Testis (tissue), 3 donors: ENCODE data around the gene GRK5. TPM values are rescaled to one million over a fixed set of nuclear protein-coding genes. Genes with fewer than 3 reads are reported as not detected.

Experiments used
- DNase-seq: peaks from one replicate; pipeline ENCODE4 v3.0.0-alpha.2; 2019
- H3K27ac ChIP-seq, 2 donors: fragments of 200-600 bp; sonication (generic); one replicate each; pipeline ENCODE4 v1.5.1; 2019
- H3K27me3 ChIP-seq: fragments of 200-600 bp; sonication (generic); one replicate; pipeline ENCODE4 v1.5.1; 2019
- H3K36me3 ChIP-seq: fragments of 200-600 bp; sonication (generic); one replicate; pipeline ENCODE4 v1.5.1; 2017; ENCODE audit warnings: low read depth; ENCODE audit errors: missing control alignments
- H3K4me1 ChIP-seq: fragments of 200-600 bp; sonication (generic); one replicate; pipeline ENCODE4 v1.5.1; 2019
- H3K4me3 ChIP-seq, 2 donors: fragments of 200-600 bp; sonication (generic); one replicate each; pipeline ENCODE4 v1.5.1; 2017 to 2019
- H3K9me3 ChIP-seq: fragments of 200-600 bp; sonication (generic); one replicate; pipeline ENCODE4 v1.5.1; 2017
- POLR2A ChIP-seq: fragments of 450-650 bp; IDR thresholded peaks from one replicate; pipeline ENCODE4 v1.6.1; 2017; ENCODE audit warnings: antibody characterized with exemption, mild to moderate bottlenecking, moderate library complexity
- WGBS, 2 donors: methylation state at CpG; one replicate each; pipeline ENCODE4 v1.1.5; 2018; 5-methylcytosine and 5-hydroxymethylcytosine counted together
- intact Hi-C: fragments of 100-400 bp; cut with DNase I; formaldehyde crosslinking; loops from one replicate; pipeline ENCODE4 v1.15.1; 2023; ENCODE audit warnings: low total_unique reads
- polyA plus RNA-seq: library from polyadenylated mRNA; stranded (reverse); fragments of 350-450 nt; fragmentation: Illumina TruSeq; extraction: RNeasy Lipid Tissue Mini Kit (QIAGEN cat#74804); gene quantifications from one replicate; pipeline ENCODE4 v1.2.3, GENCODE V29; 2014; ENCODE audit warnings: low read depth, low replicate concordance; ENCODE audit not compliant: insufficient read depth
- total RNA-seq, 2 donors: library from RNA; depleted of rRNA; stranded (reverse); fragments of >200 nt; gene quantifications; one replicate each; pipeline ENCODE4 v1.2.3, GENCODE V29; 2016
- TF ChIP-seq, protein P1 (sequence below), 3 experiments: fragments of 450-650 bp in 2 of 3; fragments of 200-600 bp in 1 of 3; sonication (generic) in 1 of 3; IDR thresholded peaks; one replicate each; pipeline ENCODE4 v1.5.1; 2016 to 2019; ENCODE audit warnings: antibody characterized with exemption in 3 of 3, mild to moderate bottlenecking in 2 of 3, moderate library complexity in 1 of 3

GRK5 gene
- total and polyA plus RNA-seq, 3 donors from 2014 or later: 4.5 to 10.3 (median 5.5) TPM

DNA sequence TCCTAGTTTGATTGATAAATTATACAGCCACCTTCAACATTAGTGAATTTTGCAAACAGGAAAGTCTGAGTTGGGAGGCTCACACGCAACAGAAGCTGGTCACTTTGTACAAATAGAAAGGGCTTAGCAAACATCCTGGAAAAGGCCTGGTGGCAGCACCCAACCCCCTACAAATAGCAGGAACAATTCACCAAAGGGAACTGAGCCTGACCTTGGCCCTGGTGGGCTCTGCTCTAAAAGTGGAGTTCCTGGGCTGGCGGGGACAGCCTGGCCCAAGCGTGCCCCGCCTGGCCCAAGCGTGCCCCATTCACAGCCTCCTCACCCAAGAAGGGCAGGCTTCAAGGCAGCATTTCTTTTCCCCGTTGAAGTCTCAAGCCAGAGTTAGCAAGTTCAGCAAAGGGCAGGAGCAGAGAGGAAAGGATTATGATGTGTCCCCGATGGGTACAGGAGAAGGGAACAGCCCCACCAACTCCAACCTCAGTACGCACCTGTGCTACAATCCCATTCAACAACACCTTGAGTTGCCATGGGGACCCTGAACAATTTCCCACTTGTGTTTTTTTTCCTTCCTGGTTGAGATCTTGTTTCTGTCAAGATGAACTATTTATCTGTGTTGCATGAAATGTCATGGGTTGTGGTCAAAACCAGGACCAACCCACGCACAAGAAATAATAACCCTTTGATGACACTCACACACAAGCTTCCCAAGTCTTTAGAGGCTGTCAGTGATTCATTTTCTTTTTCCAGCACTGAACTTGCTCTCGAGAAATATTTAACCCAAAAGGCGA is 291.7 kb downstream of the GRK5 start:
- no peak for DNase-seq
- WGBS, 2 donors: 84 to 85% methylated on average over 11 of the region's 11 CpGs
- intact Hi-C loops: no loop called here
- H3K4me3 ChIP-seq: no peak overlapping the region
- H3K27me3 ChIP-seq: no peaks in the 10 kb centered on the region
- H3K9me3 ChIP-seq: no peaks in the 10 kb centered on the region
- H3K36me3 ChIP-seq: no peaks in the 10 kb centered on the region
- no peaks in the 10 kb centered on the region for H3K4me1 ChIP-seq
- no peak for TF ChIP-seq POLR2A
- no peak overlapping the region for H3K27ac ChIP-seq

- H3K27me3 ChIP-seq: no peaks in the 10 kb centered on the region
- intact Hi-C loops: no loop called here
- TF ChIP-seq, protein P1, sequence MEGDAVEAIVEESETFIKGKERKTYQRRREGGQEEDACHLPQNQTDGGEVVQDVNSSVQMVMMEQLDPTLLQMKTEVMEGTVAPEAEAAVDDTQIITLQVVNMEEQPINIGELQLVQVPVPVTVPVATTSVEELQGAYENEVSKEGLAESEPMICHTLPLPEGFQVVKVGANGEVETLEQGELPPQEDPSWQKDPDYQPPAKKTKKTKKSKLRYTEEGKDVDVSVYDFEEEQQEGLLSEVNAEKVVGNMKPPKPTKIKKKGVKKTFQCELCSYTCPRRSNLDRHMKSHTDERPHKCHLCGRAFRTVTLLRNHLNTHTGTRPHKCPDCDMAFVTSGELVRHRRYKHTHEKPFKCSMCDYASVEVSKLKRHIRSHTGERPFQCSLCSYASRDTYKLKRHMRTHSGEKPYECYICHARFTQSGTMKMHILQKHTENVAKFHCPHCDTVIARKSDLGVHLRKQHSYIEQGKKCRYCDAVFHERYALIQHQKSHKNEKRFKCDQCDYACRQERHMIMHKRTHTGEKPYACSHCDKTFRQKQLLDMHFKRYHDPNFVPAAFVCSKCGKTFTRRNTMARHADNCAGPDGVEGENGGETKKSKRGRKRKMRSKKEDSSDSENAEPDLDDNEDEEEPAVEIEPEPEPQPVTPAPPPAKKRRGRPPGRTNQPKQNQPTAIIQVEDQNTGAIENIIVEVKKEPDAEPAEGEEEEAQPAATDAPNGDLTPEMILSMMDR (IDR thresholded peaks at IDR 0.05): no peak
- no peak for TF ChIP-seq POLR2A
- H3K27ac ChIP-seq: no peak overlapping the region
- no peak overlapping the region for H3K4me3 ChIP-seq
- no peak for DNase-seq
- no peaks in the 10 kb centered on the region for H3K4me1 ChIP-seq
- no peaks in the 10 kb centered on the region for H3K9me3 ChIP-seq
- 85 to 86% methylated on average over 5 of the region's 5 CpGs for WGBS, 2 donors
- no peaks in the 10 kb centered on the region for H3K36me3 ChIP-seq
These were observed 292.3 kb downstream of the GRK5 start for GRCh38 chr10:119499677-119500002.

GRCh38 chr10:119500123-119500795 is 292.9 kb downstream of the GRK5 start:
- Histone ChIP-seq H3K9me3 (no peaks in the 10 kb centered on the region), H3K27me3 (no peaks in the 10 kb centered on the region), H3K4me3 (no peak overlapping the region), H3K4me1 (no peaks in the 10 kb centered on the region), H3K36me3 (no peaks in the 10 kb centered on the region), H3K27ac (no peak overlapping the region)
- no peak for DNase-seq
- TF ChIP-seq, protein P1 (IDR thresholded peaks at IDR 0.05): no peak
- TF ChIP-seq POLR2A: no peak
- 80 to 84% methylated on average over 8 of the region's 8 CpGs for WGBS, 2 donors
- intact Hi-C loops: no loop called here

DNA sequence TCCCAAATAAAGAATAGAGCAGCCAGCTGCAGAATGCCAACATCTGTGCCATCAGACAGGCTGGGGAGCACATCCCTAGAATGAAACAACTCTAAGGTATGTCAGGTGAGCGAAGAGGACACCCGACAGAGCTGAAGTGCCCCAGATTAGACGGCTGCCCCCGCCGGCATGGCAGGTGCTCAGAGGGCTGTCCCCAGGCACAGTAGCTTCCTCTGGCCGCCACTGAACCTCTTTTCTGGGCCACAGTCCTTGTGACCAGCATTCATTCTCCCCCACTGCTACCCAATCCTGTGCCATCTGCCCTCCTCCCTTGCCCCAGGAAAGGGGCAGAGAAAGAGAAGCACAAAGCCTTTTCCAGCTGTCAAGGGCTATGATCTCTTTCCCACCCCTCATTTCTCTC is 293.4 kb downstream of the GRK5 start:
- intact Hi-C loops: no loop called here
- H3K9me3 ChIP-seq: no peaks in the 10 kb centered on the region
- no peak overlapping the region for H3K4me3 ChIP-seq
- 80 to 96% methylated on average over 6 of the region's 6 CpGs for WGBS, 2 donors
- TF ChIP-seq POLR2A: no peak
- TF ChIP-seq, protein P1 (IDR thresholded peaks at IDR 0.05): no peak
- no peak overlapping the region for H3K27ac ChIP-seq
- no peaks in the 10 kb centered on the region for H3K36me3 ChIP-seq
- no peaks in the 10 kb centered on the region for H3K4me1 ChIP-seq
- DNase-seq: no peak
- no peaks in the 10 kb centered on the region for H3K27me3 ChIP-seq

DNA sequence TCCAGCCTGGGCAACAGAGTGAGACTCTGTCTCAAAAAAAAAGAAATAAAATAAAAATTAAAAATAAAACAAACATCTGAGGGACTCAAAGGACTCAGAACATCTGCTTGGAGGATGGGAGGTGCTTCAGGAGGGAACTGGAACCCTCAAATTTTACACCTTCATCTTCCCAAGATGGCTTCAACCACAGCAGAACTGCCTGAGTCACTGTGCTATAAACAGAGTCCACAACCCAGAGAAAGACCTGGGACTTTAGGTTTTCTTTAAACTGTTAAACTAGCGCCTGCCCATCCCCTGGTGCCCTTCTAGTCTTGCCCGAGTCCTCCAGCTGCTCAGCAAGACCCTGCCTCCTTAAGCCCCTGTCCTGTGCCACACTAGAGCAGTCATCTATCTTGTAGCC is 294.3 kb downstream of the GRK5 start:
- no peak for TF ChIP-seq POLR2A
- TF ChIP-seq, protein P1 (IDR thresholded peaks at IDR 0.05): no peak
- Histone ChIP-seq H3K36me3 (no peaks in the 10 kb centered on the region), H3K9me3 (no peaks in the 10 kb centered on the region), H3K4me3 (no peak overlapping the region), H3K27ac (no peak overlapping the region), H3K4me1 (no peaks in the 10 kb centered on the region), H3K27me3 (no peaks in the 10 kb centered on the region)
- intact Hi-C loops: no loop called here
- DNase-seq: no peak
- WGBS, 2 donors: 92 to 94% methylated on average over 2 of the region's 2 CpGs
